KOPT-K1 (cell line): ENCODE measurements around the gene GPR161.
A peak's percentile ranks its signal among the peaks of the same experiment; 100 is the strongest.

Source experiments
- H3K27ac ChIP-seq: fragments of 200-600 bp; sonication (generic); 2 replicates; pipeline ENCODE4 v1.5.1; 2016; ENCODE audit warnings: antibody characterized with exemption, mild to moderate bottlenecking, low read depth, low read length; ENCODE audit not compliant: poor library complexity, severe bottlenecking
- H3K36me3 ChIP-seq: fragments of 200-600 bp; sonication (generic); 2 replicates; pipeline ENCODE4 v1.5.1; 2017; ENCODE audit warnings: antibody characterized with exemption, mild to moderate bottlenecking, low read length, moderate library complexity; ENCODE audit not compliant: insufficient read depth
- H3K9me3 ChIP-seq: fragments of 200-600 bp; sonication (generic); 2 replicates; pipeline ENCODE4 v1.5.1; 2017; ENCODE audit warnings: antibody characterized with exemption, low read length, mild to moderate bottlenecking; ENCODE audit not compliant: insufficient read depth, poor library complexity, severe bottlenecking

GPR161 gene

DNA sequence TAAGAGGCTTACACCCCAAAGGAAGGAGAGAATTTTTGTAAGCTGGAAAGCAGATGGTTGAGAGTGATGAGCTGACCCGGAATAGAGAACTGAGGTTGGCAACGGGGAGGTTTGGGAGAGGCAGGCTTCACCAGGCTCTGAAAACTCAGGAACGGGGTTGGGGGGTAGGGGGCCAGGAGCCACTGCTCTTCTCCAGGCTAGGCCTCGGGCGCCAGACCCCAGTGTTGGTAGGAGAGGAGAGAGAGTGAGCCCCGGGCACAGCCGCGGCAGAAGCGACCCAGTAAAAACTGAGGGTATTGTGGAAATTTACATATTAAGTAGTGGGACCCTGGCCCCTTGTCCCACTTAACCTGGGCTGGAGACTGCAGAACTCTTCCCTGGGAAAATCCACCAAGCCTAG, 45.7 kb downstream of the GPR161 start:
- H3K27ac ChIP-seq = no peak overlapping the region
- H3K36me3 ChIP-seq = no peaks in the 10 kb centered on the region
- H3K9me3 ChIP-seq = no peaks in the 10 kb centered on the region

DNA sequence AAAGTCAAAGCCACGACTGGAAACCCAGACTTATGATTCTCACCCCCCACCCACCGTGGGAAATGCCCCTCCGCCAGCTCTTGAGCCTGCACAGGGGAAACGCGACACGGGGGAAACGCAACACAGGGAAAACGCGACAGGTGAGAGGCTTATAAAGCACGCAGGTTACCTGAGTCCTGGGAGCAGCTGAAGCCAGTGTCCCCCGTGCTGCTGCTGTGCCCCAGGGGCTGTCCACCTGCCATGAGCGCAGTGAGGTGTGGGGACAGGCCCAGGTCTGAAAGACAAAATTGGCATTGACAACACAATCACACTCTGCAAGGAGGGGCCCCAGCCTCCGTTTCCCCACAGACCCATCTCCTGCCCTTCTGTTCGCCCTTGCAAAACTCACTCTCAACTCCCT, 46.3 kb downstream of the GPR161 start:
- Histone ChIP-seq H3K27ac (no peak overlapping the region), H3K9me3 (no peaks in the 10 kb centered on the region), H3K36me3 (no peaks in the 10 kb centered on the region)

DNA sequence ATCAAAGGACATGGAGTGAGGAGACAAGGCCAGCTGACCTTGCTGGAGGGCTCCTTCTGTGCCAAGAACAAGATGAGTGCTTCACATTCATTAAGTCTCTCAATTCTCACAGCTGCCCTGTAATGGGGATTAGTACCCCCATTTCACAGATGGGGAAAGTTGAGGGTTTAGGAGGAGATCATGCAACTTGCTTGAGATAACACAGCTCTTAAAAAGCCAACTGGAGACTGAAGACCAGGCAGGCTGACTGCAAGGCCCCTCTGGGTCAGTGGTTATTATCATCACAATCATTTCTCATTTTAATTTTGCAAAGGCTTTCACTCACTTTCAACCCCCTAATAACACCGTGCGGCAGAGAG, 46.8 kb downstream of the GPR161 start:
- Histone ChIP-seq H3K9me3 (no peaks in the 10 kb centered on the region), H3K27ac (no peak overlapping the region), H3K36me3 (no peaks in the 10 kb centered on the region)

DNA sequence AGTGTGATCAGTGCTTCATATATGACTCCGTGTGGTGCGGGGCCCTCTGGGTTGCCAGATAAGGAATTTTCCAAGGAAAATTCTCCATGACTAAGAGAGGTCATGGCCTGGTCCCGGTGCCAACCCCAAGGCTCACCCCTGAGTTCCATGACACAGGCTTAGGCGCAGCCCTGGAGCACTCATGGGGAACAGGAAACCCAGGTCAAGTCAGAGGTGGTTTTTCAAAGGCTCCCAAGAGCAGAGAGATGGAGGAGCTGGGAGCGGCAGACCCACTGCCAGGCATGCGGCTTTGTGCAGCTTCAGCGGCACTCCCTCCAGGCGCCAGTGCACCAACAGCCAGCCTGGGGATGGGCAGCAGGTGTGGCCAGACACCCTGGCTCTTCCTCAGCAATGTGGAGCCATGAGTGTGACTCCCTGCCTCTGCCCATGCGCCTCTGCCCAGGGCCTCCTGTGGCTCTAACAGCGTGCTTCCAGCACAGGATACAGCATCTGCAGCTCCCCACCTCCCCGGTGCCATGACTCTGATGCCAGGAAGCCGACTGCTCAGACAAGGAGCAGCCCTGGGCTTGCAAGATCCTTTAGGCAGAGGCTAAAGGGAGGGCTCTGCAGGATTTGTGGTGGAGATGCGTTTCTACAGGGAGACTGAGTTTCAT, 47.3 kb downstream of the GPR161 start:
- no peaks in the 10 kb centered on the region for H3K9me3 ChIP-seq
- H3K36me3 ChIP-seq = no peaks in the 10 kb centered on the region
- H3K27ac ChIP-seq = no peak overlapping the region

DNA sequence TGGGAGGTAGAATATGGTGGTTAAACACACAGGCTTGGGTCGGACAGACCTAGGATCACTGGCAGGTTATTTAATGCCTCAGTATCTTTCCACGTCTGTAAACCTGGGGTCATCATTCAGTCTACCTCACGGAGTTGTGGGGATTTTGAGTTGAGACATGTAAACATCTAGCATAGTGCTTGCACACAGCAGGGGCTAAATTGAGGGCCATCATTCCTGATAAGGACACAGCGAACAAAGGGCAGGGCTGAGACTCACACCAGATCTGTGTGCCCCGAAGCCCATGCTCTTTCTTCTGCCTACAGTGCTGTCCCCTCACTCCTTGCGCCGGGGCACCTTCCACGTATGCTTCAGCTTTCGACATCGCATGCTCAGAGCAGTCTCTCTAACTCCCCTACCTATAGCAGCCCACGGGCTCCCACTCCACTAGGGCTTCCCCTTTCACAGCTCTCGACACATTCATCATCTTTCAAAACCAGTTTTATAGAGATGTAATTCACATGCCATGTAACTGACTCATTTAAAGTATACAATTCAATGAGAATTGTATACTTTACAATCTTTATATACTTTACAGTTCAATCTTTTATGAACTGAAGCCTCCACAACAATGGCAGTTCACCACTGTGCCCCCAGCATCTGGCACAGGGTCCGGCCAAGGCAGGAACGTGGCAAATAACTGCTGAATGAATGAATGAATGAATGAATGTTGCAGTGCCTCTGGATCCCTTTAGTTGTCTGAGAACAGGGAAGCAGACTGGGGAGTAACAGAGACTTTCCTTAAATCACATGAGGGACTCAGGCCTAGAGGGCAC, 48.0 kb downstream of the GPR161 start:
- Histone ChIP-seq H3K27ac (no peak overlapping the region), H3K36me3 (no peaks in the 10 kb centered on the region), H3K9me3 (no peaks in the 10 kb centered on the region)

DNA sequence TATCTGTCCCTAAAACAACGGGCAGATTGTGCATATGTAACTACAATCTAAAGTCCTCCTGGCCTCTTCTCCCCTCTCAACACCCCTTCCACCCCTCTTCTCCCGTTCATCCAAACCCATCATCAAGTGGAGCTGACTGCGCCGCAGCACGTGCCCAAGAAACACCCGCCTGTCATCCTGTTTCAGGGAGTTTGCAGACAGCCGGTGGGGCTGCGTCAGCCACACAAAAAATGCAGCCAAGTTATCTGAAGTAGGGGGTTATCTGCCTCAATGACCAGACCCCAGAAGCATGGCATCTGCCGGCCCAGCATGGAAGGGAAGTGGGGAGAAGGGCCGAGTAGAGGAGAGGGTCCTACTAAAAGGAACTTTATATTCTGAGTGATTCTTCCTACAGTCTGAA, 49.0 kb downstream of the GPR161 start:
- H3K9me3 ChIP-seq = no peaks in the 10 kb centered on the region
- no peaks in the 10 kb centered on the region for H3K36me3 ChIP-seq
- H3K27ac ChIP-seq = no peak overlapping the region

DNA sequence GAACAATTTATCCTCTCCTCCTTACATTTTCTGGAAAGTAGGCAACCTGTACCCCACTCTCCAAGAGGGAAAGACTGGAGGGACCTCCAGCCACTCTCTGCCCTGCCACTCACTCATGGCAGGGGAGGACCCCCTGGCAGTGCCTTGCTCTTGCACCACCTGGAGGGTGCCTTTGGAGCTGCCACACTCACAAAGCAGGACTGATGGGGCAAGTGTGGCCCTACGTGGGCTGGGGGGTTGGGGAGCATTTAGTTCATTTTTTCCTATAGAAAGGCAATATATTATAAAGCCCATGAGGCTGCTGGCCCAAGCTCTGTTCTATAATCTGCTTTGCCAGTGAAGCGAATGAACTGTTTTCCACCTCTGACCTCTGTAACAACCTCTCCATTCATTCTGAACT, 50.3 kb downstream of the GPR161 start:
- Histone ChIP-seq H3K36me3 (no peaks in the 10 kb centered on the region), H3K9me3 (no peaks in the 10 kb centered on the region), H3K27ac (no peak overlapping the region)

DNA sequence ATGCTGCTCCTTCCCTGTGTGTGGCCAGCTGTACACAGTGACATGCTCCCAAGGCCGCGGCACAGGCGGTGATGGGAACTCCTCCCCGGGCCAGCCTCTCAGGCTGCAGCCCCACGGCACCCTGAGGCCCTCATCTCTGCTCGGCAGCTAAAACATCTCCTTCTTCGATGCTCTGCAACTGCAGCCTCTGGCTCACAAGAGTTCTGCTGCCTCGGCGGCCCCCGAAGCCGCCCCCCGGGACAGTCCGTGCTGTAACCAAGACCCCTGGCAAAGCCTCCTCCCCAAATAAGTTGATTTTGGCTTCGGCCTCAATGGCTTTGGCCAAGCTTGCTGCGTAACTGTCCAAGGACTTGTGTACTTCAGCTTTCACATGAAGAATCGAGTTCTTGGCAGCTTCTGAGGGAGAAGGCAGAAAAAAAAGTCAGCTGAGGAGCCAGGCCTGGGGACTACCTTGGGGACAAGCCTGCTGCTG, 51.3 kb downstream of the GPR161 start:
- Histone ChIP-seq H3K9me3 (no peaks in the 10 kb centered on the region), H3K27ac (no peak overlapping the region), H3K36me3 (no peaks in the 10 kb centered on the region)

DNA sequence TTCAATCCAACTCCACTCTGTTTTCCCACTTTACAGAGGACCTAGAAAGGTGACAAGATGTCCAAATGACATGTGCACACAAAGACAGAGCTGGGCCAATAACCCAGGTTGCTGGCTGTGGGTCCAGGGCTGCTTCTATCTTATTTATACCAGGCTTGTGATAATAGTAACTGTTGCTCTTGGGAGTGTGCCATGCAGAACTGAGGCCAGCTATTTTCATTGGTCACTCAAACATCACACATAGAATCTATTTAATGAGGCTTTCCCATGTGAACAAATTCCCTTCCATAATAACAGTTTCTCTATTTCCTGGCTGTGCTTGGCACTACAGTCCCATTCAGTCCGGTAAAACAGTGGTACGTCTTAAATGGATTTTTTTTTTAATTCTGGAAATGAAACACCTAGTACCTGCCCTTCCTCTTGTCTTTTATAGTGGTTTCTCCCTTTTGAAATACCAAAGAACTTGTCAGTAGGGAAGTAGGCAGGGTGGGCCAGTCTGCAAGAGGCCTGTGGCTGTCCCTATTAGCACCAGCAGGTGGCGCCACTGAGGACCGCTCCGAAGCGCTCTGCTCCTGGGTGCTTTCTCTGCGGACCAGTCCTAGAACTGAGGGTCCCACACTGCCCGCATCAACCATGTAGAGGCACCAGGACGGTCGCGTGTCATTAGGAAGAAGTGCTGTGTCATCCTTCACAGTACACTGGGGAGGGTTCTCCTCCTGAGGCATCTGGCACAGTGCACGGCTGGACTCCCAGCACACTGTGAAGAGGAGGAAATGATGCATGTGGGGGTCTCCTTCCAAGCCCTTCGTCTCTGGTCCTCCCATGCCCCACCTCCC, 52.1 kb downstream of the GPR161 start:
- H3K9me3 ChIP-seq = no peaks in the 10 kb centered on the region
- H3K36me3 ChIP-seq = no peaks in the 10 kb centered on the region
- H3K27ac ChIP-seq = no peak overlapping the region

DNA sequence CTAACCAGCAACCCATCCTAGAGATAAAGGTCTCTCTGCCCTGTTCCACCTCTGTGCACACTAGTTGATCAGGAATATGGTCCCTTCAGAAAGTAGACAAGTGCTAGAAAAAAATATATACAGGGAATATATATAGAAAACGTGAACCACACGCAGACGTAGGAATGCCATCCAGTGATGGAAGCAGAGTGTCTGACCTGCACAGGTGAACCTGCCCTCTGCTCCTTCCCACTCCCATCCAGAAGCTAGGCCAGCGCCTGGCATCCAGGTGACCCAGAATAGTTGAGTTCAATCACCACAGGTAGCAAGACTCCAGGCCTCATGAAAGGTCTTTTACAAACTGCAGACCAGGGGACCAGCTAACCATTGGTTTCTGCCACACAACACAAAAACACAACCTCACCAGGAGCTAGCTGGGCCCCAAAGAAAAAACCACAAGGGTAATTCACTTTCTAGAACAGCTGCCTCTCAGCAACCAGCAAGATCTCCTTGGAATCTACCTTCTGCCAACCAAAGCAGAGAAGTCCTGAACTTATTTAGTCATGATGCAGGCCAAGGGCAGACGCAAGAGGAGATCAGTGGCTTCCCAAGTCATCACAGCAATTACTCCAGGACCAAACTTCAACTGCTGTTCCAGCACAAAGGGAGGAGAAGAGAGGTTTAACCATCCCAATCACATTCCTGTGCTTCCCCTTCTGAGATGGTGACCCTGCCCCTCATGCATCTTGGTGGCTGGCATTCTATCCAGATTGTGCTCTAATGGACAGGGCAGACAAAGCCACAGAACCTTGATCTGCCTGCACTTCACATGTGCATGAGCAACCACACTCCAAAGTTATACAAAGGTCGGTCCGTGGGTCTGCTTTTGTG, 53.0 kb downstream of the GPR161 start:
- H3K27ac ChIP-seq = no peak overlapping the region
- H3K9me3 ChIP-seq = no peaks in the 10 kb centered on the region
- no peaks in the 10 kb centered on the region; the same call in 1 of the 2 replicates for H3K36me3 ChIP-seq

DNA sequence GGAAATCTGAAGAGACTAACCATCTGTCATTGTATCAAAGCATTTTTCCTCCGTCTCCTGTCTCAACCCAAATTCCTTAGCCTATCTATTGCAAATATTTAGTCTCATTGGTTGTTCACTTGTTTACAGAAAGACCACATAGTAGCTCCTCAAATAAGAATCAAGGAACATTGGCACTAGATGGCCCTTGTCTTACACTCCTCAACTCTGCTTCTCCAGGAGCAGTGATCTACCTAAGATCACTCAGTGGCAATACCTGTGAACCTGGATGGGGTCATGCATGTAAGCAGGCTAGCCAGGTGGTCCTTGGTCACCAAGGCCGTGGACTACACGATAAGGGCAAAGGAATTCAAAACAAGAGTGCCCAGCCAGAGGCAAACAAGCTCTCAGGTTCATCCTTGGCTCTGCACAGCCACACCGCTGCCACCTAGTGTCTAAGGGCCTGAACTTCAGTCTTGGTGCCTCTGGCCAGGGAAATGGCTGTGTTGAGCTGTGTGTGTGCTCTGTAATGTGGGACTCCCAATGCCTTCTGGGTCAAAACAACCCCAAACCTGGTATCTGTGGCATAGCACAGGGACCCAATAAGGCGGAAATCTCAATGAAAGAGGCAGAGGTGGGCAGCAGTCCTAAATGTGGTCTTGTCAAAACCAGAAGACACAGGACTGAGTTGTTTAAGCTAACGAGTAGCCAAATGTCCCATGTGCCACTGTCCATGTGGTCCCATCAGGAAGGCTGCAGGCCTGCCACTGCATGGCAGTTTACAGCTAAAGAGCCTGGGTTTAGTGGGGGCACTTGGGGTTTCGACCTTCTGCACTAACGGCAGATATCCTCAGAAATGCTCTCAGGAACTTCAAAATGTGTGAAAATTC, 54.5 kb downstream of the GPR161 start:
- Histone ChIP-seq H3K9me3 (no peaks in the 10 kb centered on the region), H3K27ac (peak overlapping the region; percentile 1), H3K36me3 (peaks cover 9% of the 10 kb centered on the region)

DNA sequence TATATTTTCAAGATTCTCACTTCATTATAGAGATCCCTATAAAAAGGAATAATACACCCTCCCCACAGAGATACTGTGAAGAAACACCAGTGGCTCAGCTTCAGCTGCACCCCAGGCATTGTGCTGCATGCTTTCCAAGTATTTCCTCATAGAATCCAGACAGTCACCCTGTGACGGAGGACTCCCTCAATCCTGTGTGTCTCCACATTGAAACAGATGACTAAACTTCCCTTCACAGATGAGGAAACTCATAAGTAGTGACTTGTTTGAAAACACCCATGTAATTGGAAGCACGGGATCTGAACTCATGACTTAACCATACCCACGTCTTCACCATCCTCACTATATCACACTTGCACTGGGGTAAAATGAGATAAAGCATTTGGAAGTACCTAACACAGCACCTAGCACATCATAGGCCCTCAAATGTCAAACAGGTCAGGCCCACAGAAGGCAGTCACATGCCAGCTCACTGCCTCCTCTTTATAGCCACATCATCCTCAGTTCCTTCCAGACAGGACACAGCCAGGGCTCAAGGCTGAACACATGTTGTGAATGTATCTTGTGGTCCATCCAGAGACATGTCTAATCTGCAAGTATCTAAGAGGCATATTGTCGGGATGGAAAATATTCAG, 55.2 kb downstream of the GPR161 start:
- no peaks in the 10 kb centered on the region for H3K9me3 ChIP-seq
- no peak overlapping the region for H3K27ac ChIP-seq
- peaks cover 16% of the 10 kb centered on the region for H3K36me3 ChIP-seq

DNA sequence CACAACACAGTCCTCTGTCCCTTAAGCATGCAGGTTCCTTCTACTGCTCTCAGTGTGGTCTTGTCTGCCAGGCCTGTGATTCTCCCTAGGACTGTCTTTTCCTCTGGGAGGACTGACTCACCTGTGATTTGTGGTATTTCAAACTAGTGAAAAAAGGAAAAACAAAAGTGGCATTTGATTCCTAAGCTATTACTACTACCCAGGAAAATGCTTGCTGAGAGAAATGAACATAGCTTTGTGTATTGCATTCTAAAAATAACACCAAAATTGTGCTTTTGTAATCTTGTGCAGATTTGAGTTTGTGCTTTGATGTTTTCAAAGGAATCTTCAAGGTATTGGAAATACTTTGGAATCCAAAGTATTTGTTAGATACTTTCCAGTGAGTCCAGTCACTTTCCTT, 57.0 kb downstream of the GPR161 start:
- Histone ChIP-seq H3K36me3 (peaks cover 34% of the 10 kb centered on the region), H3K27ac (no peak overlapping the region), H3K9me3 (no peaks in the 10 kb centered on the region)
